NCI-H2196 treated with DMSO at 0.1 percent for 48 hours (cell line): ENCODE data around the gene DDX24.
A peak's percentile ranks its signal among the peaks of the same experiment; 100 is the strongest.

Experiments
- DNase-seq: peaks from one replicate; lab custom pipeline; 2025; ENCODE audit not compliant: unreplicated experiment; lab: John Stamatoyannopoulos, UW

DDX24 gene

DNA sequence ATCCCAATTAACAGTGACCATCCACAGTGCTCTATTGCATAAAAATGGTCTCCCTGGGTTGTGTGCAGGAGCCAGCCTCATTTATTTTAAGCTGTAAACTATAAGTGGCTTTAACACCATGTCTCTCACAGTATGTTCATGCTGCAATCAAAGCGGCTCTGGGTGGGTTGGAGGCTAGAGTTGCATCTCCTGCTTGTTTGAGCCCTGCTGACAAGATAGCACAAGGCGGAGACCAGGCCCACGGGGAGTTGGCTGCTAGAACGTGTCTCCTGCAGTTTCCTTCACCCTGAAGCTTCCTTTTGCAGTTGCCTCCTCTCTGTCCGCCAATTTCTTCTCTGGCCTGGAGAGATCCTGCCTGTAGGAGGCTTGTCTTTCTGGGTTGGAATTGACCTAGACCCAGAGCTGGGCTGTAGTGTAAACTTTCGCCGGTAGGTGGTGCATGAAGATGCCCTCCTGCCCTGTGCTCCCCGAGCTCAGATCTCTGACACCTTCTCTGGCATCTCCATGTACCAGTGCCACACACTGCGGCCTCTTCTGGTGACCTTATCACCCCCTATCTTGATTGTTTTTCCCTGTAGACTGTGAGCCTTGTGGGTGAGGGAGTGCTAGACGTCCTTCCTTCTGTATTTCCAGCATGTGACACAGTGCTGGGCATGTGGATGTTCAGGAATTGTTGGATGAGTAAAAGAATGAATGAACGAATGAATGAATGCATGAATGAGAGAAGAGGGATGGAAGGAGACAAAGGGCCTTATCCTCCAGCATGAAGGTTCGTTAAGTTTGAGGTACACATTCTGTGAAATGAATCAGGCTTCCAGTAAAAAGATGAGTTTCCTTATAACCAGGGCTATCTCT lies 44.5 kb downstream of the DDX24 start:
- no peak for DNase-seq

DNA sequence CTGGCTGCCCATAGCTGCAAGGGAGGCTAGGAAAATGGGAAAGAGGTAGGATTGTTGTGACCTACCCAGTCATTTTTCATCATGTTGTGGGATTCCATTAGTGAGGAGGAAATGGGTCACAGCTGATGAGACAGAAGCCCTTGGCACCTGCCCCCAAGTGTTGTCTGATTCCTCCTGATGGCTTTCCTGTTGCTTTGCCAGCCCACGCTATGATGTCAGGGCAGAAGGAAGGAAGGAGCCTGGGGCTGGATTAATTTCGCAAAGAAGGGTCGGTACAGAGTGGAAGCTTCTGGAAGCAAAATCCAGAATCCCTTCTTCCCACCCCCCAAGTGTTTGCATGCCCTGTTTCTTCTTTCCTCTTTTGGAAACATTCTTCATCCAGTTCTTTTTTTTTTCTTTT lies 46.1 kb downstream of the DDX24 start:
- no peak for DNase-seq

DNA sequence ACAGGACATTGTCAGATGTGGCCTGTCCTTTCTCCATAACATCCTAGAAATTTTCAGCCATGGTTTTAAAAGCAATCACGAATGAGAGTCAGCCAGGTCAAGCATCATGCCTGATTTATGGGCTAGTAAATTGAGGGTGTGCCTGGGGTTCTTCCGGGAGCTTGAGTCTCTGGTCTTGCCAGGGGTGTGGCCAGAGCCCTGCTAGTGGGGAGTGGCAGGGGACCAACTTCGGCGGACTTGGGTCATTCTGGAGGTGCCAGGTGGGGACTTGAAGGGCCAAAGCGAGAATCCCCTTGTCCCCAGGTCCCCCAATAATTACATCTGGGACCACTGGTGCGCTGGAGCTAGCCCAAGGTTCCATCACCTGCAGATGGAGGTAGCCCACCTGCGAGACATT lies 49.1 kb downstream of the DDX24 start:
- DNase-seq, result no peak

DNA sequence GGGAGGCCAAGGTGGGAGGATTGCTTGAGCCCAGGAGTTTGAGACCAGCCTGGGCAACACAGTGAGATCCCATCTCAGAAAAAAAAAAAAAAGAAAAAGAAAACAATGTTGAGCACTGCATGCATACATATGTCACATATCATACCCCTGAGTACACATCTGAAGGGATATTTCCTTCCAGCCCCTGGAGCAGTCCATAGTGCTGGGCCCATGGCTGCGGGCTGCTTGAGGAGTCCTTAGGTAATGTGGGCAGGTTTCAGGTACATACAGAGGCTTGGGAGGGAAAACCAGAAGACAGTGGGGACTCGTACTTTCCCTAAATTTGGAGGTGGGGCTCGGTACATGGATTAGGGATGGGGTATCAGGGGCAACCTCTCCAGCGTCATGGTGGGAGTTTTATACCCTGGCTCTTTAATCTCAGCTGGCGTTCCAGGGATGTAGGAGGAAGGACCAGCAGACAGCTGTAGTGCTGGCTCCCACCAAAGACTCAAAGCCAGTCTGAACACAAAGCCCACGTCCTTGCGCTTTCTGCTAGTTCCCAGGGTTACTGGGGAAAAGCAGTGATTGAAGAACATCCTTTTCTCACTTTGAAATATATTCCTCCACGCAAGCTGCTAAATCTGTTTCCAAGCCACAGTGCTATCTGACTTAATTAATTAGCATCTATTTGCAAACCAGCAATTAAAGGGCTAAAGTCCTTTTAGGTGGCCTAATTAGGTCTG lies 49.7 kb downstream of the DDX24 start:
- DNase-seq, result no peak

DNA sequence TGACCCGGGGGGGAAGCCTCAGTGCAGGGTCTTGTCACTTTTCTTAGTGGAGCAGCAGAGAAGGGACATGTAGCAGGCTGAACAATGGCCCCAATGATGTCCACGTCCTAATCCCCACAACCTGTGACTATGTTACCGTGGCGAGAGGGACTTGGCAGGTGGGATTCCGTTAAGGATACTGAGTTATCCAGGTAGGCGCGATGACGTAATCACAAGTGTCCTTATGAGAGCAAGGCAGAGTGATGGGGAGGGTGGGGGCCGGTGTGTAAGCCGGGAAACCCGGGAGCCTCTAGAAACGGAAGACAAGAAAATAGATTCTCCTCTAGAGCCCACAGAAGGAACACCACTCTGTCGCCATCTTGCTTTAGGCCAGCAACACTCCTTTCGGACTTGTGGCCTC lies 50.4 kb downstream of the DDX24 start:
- DNase-seq, result no peak

DNA sequence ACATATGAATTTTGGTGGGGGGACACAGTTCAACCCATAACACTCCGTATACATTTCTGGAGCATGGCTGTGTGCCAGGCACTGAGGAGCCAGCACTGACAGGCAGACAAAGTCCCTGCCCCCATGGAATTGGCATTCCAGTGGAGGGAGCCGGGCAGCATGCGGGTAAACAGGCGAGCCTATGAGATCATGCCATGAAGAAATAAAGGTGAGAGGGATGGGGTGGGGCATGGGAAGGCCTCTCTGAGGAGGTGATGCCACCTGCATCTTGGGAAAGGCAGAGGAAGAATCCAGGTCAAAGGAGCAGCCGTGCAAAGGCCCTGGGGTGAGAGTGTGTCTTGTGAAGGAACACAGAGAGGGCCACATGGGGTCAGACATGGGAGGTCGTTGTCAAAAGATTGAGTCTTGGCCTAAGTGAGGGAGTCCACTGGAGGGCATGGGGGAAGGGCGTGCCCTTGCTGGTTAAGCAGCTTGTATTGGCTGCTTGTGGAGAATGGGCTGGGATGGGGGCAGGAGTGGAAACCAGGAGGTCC lies 51.3 kb downstream of the DDX24 start:
- no peak for DNase-seq

DNA sequence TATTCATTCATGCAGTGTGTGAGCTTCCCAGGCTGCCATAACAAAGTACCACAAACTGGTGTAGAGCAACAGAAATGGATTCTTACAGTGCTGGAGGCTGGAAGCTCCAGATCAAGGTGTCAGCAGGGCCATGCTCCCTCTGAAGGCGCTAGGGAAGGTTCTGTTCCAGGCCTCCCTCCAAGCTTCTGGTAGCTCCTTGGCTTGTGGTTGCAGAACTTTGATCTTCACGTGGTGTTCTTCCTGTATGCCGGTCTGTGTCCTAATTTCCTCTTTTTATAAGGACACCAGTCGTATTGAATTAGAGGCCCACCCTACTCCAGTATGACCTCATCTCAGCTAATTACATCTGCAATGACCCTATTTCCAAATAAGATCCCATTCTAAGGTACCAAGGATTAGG lies 51.7 kb downstream of the DDX24 start:
- no peak for DNase-seq

DNA sequence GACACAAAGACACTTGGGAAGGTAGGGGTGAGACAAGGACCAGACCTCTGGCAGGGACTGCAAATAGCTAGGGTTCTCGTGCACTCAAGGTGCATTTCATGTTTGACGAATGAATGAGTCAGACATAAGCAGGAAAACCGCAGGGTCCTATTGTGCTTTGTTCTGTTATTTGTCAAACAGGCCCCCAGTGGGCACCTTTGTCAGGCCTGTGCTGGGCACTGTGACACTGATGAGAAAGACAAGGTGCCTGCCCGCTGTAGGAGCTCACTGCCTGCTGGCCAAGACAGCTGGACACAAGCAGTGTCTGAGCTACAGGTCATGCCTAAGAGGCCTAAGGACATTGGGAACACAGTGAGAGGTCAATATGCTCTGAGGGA lies 52.6 kb downstream of the DDX24 start:
- DNase-seq, result no peak

DNA sequence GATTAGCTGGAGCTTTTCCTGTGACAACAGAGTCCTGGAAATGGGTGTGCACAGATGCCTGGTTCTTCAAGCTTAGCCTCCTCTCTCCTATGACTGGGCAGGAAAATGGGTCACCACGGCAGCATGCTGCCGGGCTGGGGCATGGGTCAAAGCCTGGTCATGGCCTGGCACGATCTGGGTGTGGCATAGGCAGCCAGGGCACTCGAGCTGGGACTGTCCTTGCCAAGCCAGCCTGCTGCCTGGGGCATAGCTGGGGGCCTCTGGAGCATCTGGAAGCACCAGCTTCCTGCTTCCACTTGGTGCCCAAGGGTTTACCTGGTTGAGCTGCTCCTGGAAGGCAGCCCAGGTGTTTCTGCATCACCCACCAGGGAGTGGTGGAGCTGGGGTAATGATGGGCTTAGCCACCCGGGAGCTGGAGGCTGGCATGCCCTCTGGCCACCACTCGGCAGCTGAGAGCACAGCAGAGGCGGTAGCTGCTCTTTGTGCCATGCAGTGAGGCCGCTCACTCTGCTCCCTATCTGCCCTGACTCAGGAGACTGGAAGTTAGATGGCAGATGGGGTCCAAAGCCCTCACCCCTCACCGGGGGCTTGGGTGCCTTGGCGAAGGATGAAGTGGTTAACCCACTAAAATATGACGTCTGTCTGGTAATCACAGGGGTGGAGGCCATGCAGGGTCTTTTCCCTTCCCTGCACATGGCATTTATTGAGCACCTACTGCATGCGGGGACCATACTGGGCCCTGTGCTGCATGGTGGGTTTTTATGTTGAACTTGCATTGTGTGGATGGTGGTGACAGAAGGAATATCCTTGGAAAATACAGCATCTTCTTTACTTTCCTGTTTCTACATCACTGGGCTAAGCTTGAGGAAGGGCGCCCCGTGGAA lies 53.2 kb downstream of the DDX24 start:
- DNase-seq, result no peak

DNA sequence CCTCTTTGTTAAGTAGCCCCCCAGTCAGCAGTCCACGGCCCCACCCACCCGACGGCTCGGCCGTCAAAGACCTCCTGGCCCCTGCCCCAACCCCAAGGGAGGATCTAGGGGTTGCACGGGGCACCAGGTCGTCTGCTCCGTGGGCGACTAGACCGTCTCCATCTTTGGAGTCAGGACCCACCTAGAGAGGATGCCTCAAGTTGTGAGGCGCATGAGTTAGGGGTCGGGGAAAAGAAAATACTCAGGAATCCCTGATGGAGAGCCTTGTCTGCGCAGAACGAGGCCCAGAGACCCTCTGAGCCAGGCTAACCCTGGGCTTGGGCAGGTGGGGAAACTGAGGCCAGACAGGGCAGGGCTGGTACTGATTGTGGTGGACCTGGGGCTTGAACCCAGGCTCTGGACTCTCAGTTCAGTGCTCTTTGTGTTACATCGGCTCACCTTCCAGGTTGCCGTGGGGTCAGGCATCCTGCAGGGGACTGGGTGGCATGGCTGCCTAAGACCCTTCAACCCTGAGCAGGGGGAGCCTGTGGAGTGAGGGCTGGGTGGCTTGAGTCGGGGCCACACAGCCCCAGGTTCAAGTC lies 54.0 kb downstream of the DDX24 start:
- DNase-seq, result no peak

DNA sequence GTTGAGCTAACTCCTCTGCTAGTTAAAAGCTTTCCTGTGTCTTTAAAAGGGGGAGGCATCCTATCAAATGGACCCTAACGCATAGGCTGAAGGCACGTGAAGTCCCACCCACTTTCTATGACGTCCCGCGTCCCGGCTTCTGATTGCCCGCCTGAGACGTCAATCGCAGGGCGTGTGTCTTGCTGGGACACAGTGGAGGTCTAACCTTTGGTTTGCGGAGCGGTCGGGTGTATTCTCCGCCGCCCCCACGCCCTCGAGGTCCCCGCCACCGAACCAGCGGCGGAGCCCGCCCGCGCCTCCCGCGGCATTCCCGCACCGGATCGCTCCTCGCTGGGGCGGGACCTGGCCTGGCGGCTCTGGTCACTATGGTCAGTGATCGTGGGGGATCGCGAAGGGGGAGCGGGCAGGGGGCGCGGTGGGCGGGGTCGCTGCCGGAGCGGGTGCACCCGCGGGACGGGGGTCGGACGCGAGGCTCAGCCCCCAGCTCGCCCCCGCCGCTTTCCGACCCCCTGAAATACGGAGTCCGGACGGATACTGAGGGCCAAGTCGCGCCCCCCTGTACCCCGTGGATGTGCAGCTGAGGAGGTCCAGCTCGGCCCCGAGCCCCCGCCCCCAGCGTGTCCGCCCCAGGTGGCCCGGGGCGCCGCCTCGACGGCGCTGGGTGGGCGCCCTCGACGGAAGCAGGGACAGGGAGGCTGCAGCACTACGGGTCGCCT lies 54.7 kb downstream of the DDX24 start, which contains the start of gene OTUB2:
OTUB2 (plus strand) TSS at position 168 of the 716 bp plus-strand sequence; CDS start at position 366, 198 bp downstream.
- peak; percentile 71 for DNase-seq

DNA sequence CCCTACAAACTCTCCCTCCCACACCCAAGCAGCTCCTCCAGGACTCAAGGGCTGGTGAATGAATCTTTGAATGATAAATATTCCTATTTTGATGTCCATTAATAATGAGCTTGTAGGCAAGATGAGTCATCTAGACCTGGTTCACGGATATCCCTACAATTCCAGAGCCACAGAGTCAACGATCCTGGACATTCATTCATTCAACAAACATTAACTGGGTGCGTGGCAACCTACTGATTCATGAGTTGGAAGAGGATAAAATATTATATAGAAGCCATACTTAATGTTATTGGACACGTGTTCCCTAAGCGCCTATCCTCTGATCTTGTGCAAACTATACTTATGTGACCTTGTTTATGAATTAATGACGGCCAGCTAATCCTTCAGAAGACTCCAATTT lies 55.3 kb downstream of the DDX24 start:
- DNase-seq, result no peak

DNA sequence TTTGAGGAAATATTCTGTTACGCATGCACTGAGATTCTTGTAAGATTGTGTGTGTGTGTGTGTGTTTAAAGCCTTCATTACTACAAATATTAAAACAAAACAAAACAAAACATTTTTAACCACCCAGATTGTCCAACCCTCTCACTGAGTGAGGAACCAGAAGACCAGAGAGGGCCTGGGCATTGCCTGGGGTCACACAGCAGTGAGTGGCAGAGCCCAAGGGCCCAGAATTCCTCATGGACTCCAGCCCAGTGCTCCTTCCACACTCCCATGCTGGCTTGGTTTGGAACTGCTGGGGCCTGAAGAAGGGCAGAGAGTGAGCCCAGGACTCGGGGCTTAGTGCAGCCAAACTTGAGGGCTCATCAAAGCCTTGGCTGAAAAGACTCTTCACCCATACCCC lies 56.5 kb downstream of the DDX24 start:
- no peak for DNase-seq

DNA sequence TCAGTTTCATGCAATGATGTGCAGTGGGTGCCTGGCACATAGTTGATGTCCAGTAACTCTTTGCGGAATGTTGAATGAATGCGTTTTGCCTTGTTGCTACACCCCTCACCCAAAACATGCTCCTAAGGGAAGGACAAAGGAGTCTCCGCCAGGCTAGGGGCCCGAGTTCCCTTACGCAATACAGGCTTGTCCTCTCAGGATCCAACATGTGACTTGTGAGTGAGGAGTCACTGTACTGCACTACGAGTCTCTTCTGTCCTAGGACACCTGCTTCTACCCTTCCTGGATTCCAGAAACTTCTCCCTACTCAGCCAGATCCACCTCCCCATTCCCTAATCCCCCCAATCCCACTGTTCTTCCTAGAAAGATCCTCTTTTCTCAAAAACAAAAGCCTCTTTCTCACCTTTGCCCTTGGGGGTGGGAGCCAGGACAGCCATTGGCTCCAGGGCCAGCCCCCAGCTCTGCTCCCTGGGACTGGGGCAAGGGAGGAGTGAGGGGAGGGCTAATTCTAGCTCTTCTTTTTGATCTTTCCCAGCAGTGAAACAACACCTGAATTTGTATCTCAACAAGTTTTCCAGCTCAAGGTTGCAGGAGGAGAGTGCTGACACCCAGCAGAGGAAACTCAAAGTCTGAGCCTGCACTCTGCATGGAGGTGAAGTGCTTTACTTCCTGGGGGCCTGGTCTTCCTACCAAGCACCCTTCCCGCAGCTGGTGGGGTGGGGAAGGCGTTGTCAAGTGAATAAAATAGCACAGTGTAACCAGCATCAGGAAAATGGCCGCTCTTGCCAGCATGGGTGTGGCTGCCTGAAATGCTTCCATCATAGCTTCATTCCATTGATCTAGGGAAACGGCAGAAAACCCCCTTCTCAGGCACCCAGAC lies 58.2 kb downstream of the DDX24 start:
- DNase-seq, result no peak

DNA sequence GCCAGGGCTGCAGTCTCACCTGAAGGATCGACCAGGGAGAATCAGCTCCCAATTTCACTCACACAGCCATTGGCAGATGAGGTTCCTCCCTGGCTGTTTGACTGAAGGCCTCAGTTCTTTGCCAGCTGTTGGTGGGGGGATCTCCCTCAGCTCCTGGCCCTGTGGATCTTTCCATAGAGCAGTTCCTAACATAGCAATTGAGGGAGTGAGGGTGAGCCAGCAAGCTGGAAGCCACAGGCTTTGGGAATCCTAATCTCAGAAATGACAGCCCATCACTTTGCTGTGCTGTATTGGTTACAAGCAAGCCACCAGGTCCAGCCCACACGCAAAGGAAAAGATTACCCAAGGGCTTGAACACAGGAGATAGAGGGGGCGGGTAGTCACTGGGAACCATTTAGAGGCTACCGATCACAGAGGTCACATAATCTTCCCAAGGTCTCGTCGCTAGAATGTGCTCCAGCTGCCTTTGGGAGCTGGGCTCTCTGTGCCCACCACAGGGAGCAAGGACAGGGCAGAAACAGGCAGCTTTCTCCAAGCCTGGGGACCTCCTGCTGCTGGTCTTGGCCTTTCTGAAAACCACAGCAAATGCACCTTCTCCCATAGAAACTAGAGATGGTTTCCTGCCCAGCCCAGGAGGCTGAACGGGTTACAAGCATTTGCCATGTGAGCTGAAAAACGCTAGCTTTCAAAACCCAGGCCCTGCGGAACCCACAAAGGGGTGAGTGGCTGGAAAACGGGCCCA lies 59.4 kb downstream of the DDX24 start:
- DNase-seq, result no peak

DNA sequence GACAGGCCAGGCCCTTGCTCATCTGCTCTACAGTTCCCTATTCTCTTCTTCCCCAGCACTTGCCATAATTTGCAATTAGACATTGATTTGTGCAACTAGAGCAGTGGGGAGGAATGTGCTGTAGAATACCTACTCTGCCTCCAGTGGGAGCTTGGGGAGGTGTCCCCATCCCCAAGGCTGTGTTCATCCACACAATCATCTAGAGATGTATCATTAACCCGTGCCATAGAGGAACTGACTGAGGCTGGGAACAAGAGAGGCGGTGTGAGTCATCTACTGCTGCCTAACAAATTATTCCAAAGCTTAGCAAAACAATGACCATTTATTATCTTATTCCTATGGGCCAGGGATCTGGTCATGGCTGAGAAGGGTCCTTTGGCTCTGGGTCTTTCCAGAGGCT lies 60.0 kb downstream of the DDX24 start:
- DNase-seq, result no peak

DNA sequence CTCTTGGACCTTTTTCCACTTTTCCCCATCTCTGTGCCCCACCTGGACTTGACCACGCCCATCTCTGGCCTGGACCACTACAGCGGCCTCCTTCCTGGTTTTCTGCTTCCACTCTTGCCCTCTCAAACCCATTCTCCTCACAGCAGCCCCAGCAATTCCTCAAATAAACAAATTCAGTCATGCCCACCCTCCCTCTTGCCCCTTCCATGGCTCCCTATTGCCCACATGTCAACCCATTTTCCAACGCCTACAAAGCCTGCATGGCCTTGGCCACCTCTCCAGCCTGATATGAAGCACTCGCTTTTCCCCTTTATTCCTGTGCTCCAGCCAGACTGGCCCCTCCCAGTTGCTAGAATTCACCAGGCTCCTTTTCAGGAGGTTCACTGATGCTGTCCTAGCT lies 60.7 kb downstream of the DDX24 start:
- DNase-seq, result no peak

DNA sequence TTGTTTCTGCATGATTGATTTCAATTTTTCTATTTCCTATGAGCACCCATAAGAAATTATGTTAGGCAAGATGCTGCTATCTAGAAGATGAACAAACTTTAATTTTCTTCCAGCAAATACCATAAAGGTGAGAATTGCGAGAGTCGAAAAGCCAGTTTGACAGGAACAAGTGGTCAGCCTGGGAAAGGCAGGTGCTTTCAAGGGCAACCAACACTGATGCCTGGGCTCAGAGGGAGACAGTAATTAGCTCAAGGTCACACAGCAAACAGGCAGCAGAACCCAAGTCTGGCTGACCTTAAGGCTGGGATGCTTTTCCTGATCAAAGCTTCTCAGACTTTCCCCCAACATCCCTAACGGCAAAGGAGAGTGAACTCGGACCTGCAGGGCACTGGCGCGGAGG lies 61.7 kb downstream of the DDX24 start:
- DNase-seq, result no peak

DNA sequence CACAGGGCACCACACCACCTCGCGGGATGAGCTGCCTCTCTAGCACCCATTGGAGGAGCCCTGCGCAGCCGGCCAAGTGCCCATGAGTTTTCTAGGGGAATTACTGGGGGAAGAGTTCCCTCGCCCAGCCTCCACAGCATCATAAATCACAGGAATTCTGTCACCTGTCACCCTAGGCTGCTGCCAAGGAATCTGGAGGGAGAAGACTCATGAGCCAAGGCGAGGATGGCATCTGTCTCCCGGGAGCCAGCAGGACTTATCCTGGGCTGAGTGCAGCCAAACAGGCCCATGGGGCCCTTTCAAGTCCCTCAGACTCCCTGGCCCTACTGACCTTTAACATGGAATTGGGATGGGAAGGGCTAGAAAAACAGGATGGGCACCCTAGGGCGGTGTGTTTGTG lies 62.7 kb downstream of the DDX24 start:
- DNase-seq, result no peak
